ENCODE measurements around the gene CEND1.

The CEND1 gene

DNA sequence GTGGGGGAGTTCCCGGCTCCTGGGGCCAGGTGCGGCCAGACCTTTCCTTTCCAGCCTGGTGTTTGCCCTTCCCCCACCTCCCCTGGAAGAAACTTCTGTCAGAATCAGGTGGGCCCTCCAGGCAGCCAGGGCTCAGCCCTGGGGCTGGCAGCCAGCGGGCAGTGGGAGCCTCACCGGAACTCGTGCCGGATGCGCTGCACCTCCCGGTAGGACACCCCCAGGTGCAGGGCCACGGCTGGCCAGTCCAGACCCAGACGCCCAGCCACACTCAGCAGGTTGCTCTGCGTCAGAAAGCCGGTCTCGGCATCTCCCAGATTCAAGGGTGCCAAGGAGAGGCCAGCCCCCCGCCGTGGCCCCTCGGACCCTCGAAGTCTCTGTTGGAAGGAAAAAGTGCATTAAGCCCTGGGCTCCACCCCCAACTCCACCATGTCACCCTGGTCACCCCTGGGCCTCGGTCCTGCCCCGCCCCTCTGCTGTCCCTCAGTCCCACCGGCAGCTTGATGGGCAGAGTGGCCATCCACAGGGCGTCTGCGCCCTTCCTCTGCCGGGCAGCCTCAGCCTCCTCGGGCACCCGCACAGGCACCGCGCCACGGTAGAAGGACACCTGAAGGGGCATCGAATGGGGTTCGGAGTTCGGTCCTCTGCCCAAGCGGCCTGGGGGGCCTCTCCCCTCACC is 9.9 kb upstream of the CEND1 start:
- no peak for DNase-seq
- TF ChIP-seq GATA1 (IDR thresholded peaks at IDR 0.05; ENCODE audit: low read depth, low read length): no peak
- TF ChIP-seq POLR2A (IDR thresholded peaks at IDR 0.05; ENCODE audit: low read length): no peak

GRCh38 chr11:798093-798713 is 8.3 kb upstream of the CEND1 start, which contains the start of gene SLC25A22:
SLC25A22 (minus strand) TSS chr11:798281; CDS start chr11:795006, 3,275 bp downstream.
- peak; percentile 86 to 93 for DNase-seq
- TF ChIP-seq POLR2A (IDR thresholded peaks at IDR 0.05; ENCODE audit: low read length): peak; percentile 33
- no peak for TF ChIP-seq GATA1 (IDR thresholded peaks at IDR 0.05; ENCODE audit: low read depth, low read length)

DNA sequence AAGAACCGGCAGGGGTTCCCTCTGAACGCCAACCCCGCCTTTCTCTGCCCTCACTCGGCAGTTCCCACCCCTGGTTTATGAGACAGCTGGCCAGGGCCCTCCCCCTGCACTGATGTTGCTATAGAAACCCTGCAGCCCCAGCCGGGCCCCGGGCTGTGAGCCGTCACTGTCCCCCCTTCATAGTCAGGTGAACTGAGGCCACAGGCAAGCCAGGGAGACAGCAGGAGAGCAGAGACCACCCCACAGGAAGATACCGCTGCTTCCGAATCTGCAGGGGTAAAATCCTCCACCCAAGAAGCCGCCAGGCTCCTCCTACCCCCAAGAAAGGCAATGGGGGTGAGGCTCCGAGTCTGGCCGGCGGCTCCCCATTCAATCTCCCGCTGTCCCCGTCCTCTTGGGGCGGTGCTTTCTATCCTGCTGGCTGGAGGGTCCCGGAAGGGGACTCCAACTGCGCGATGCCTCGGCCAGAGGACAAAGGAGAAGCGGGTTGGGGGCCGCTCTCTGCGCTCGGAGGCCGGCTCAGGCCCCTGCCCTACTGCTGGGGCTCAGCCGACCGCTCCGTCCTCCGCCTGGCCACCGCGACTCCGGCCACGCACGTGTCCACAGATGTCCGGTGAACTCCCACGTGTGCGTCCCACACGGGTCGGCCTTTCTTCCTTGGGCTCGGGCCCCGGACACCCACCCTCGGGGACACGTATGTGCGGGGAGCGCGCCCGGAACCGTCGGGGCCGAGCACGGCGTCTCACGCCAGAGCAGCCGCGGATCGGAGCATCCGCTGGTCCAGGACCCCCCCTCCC is 7.6 kb upstream of the CEND1 start:
- TF ChIP-seq POLR2A (IDR thresholded peaks at IDR 0.05; ENCODE audit: low read length) (peak; percentile 29), GATA1 (IDR thresholded peaks at IDR 0.05; ENCODE audit: low read depth, low read length) (no peak)
- DNase-seq: peak; percentile 78 to 80

DNA sequence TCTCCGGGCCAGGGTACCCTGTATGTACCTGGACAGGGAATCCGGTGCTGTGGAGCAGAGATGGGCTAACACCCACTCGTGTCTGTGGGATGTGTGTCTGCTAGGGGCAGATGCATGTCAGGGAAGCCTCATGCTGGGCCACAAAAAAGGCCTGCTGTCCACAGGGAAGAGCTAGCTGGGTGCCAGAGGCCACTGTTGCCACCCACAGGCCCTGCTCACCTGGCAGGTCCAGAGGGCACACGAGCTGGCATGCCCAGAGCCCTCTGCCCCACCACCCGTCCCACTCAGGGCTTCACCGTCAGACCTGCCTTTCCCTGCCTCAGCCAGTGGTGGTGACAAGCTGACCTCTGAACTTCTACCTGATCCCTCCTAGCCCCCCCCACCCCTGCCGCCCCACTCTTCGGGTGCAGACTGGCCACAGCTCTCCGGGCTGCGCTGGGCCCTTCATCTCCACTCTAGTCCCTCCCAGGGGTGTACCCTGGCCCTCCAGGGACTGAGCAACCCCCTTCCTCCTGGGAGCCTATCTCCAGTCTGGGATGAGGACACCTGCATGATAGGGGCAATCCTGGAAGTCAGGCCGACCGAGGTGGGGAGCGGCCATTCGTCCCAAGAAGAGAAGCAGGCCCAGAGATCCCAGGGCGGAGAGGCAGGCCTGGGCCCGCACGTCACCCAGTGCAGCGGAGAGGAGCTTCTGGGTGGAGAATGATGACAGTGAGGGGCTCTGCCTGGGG is 6.8 kb upstream of the CEND1 start:
- no peak for DNase-seq
- TF ChIP-seq POLR2A (IDR thresholded peaks at IDR 0.05; ENCODE audit: low read length) (no peak), GATA1 (IDR thresholded peaks at IDR 0.05; ENCODE audit: low read depth, low read length) (no peak)

DNA sequence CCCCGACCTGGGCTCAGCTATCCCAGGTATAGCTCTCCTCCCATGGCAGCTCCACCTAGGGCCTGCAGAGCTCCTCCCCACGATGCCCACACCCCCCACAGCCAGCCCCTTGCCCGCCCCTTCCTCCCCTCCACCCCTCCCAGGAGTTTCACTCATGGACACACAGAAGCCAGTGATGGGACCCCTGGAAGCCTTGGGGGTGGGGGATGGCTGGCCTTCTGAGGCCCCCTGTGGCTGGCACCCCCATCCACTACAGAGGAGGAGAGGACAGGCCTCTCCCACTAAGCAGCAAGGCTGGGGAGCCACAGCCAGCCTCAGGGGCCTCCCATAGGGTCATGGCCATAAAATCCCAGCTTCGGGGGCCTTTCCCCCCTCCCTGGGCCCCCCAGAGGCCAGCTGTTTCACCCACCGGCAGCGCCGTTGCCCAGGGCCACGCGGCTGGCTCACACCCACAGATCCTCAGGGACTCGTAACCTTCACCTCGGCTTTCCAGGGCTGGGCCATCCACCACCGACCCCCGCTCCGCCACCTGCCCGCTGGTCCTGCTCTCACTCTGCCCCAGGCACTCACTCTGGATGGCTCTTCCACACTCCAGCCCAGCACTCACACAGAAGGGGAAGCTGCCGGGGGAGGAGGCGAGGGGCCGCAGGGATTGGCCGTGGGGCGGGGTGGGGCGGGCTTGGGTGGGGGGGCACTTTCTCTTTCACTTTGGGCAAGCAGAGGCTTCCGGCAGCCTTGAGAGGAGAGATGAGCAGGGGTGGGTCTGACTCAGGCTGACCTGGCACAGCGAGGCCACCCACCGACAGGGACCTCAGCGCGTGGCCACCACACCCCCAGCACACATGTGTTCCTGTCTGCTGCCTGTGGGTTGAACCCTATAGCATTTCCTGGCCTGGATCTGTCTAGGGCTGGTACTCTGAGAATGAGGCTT is 6.0 kb upstream of the CEND1 start:
- peak; percentile 83 to 90 for DNase-seq
- no peak for TF ChIP-seq POLR2A (IDR thresholded peaks at IDR 0.05; ENCODE audit: low read length)
- no peak for TF ChIP-seq GATA1 (IDR thresholded peaks at IDR 0.05; ENCODE audit: low read depth, low read length)

DNA sequence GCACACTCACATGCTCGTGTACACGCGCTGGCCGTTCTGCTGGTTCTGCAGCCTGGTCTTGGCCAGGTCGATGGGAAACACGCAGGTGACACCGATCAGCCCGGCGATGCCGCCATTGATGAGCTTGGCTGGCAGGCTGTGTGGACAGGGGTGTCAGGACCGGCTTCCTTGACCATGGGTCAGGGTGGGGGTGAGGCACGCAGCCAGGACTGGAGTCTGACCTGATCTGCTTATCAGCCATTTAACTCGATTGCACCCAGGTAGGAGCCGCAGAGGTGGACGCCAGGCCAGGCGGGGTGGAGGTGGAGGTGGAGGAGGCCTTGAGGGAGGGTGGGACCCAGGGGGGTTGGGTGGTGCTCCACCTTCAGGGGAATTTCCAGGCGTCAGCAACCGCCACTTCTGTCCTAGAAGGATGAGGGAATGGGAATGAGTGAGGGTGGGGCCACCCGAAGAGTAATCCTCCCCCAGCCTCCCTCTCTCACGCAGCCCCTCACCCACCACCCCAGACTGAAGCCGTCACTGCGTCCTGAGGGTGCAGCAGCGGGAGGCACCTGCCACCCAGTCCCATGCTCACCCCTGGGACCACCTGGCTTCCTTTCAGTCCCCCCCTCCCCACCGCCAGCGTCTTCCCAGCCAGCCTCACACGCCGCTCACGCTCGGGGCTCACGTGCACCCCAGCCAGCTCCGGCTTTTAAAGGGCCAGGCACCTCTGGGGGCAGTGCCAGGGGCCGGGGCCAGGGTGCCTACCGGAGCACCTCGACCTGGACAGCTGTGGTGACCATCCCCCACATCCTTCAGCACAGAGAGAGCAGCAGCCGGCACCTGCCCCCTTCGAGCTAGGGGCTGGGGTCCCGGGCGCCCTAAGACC is 5.1 kb upstream of the CEND1 start:
- DNase-seq: no peak
- TF ChIP-seq POLR2A (IDR thresholded peaks at IDR 0.05; ENCODE audit: low read length) (no peak), GATA1 (IDR thresholded peaks at IDR 0.05; ENCODE audit: low read depth, low read length) (no peak)

DNA sequence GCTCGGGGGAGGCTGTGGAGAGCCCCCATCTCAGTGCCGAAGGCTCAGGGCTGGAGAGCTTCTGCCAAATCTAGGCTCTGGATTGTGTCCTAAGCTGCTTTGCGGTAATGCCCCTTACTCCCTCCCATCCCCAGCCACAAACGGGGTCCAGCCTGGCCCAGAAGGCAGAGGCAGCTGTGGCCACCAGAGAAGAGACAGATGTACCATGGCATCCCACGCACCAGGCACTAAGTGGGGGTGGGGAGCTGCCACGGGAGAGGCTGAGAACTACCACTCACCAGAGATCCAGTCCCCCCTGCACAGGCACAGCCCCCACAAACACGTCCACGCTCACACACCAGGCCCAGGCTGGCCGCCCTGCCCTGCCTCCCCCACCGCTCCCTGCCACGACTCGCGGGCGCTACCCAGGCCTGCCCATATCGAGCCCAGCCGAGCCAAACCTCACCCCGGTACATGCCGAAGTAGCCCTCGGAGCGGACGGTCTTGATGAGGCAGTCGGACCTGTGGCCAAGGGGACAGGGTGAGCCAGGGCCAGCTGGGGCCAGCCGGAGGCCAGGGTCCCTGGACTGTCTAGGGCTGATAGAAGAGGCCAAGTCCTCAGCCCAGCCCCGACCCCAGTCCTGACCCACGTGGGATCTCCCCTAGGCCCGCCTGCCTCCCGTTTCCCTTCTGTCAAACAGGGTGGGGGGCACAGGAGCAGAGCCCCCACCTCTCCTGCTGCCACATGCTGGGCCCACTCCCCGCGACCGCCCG is 4.3 kb upstream of the CEND1 start:
- no peak for DNase-seq

DNA sequence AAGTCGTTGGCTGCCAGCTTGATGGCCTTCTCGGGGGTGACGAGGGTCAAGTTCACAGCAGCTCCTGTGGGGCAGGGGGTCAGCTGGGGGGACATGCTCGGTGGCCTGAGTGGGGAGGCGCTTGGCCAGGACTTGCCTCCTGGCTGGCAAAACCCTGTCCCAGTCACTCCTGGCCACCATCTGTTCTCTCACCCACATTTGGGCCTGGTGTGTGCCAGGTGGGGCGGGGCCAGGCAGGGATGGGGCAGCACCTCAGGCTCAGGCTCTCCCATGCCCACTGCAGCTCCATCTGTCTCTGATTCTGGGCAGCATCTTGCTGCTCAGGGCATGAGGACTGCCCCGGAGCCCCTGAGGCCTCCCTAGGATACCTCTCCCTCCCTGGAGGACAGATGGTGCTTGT is 3.7 kb upstream of the CEND1 start:
- TF ChIP-seq GATA1 (IDR thresholded peaks at IDR 0.05; ENCODE audit: low read depth, low read length): no peak
- no peak for TF ChIP-seq POLR2A (IDR thresholded peaks at IDR 0.05; ENCODE audit: low read length)
- no peak for DNase-seq

More for the DNA sequence above, 4.3 kb upstream of the CEND1 start:
- no peak for TF ChIP-seq POLR2A (IDR thresholded peaks at IDR 0.05; ENCODE audit: low read length)
- TF ChIP-seq GATA1 (IDR thresholded peaks at IDR 0.05; ENCODE audit: low read depth, low read length): no peak

DNA sequence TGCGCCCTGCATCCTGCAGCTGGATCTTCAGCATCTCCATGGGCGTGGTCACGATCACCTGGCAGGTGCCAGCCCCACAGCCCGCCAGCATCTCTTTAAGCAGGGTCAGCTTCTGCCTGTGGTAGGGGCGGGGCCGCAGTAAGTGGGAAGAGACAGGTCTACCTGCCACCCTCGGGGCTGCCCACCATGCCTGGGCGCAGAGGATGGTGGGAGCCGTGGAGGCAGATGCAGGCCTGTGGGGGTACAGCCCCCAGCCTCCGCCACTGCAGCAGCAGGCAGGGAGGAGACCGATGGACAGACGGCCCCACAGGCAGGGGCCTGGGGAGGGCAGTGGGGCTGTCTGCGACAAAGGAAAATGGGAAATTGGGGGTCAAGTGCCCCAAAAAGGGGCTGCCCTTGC is 3.0 kb upstream of the CEND1 start:
- no peak for TF ChIP-seq GATA1 (IDR thresholded peaks at IDR 0.05; ENCODE audit: low read depth, low read length)
- no peak for TF ChIP-seq POLR2A (IDR thresholded peaks at IDR 0.05; ENCODE audit: low read length)
- no peak for DNase-seq

DNA sequence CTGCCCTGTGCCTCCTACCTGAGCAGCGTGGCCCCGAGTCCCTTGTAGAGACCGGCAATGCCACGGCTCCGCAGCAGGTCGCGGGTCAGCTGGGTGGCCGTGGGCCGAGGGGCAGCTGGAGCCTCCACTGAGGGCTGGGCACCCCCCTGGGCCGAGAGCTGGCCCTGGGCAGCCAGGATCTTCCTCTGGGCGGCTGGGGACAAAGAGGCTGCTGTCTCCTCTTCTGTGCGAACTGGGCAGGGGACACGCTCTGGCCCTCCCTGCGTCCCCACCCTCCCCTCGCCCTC is 2.6 kb upstream of the CEND1 start:
- DNase-seq: no peak
- TF ChIP-seq POLR2A (IDR thresholded peaks at IDR 0.05; ENCODE audit: low read length) (no peak), GATA1 (IDR thresholded peaks at IDR 0.05; ENCODE audit: low read depth, low read length) (no peak)

DNA sequence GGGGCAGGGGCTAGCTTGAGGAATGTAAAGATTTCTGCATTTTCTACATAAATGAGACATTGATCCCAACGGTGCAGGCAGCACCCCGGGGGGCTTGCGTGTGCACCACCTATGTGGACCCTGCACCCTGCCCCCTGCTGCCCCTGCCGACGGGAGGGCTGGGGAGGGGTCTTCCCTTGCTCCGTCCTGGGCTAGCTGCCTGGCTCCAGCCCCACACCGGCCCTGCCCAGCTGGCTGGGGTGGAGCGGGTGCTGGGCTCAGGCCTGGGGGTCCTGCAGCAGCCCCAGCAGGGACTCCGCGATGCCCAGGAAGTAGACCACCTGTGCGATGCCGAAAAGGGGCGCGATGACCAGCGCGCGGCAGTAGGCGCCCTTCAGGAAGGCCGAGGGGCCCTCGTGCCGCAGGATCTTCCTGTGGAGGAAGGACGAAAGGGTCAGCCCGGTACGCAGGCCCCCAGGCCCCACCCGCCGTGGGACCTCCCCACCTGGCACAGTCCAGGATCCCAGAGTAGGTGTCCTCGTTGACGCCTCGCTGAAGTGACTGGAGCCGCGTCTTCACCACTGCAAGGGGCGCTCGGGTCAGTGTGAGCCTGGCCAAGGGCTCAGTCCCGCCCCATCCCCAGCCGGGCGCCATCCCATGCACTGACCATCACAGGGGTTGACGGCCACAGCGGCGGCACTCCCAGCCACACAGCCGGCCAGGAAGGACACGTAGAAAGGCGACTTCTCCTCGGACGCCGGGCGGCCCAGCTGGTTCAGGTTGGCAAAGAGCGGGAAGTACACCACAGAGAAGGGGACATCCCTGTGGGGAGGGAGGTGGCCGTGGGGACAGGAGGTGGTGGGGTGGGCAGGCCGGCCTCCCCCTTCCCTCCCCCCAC is 2.0 kb upstream of the CEND1 start:
- TF ChIP-seq GATA1 (IDR thresholded peaks at IDR 0.05; ENCODE audit: low read depth, low read length): no peak
- no peak for TF ChIP-seq POLR2A (IDR thresholded peaks at IDR 0.05; ENCODE audit: low read length)
- no peak for DNase-seq
